OCI-M2 (cell line): Measurements from ENCODE around the gene CREB5.

ENCODE experiments used
- DNase-seq: peaks from one replicate; lab custom pipeline; 2025; ENCODE audit not compliant: unreplicated experiment; lab: John Stamatoyannopoulos, UW

The CREB5 gene

GRCh38 chr7:28509251-28510025 lies 97.1 kb downstream of the CREB5 start:
- DNase-seq, result no peak

- DNase-seq, result no peak
Observed at GRCh38 chr7:28510026-28510369, 97.7 kb downstream of the CREB5 start.

DNA sequence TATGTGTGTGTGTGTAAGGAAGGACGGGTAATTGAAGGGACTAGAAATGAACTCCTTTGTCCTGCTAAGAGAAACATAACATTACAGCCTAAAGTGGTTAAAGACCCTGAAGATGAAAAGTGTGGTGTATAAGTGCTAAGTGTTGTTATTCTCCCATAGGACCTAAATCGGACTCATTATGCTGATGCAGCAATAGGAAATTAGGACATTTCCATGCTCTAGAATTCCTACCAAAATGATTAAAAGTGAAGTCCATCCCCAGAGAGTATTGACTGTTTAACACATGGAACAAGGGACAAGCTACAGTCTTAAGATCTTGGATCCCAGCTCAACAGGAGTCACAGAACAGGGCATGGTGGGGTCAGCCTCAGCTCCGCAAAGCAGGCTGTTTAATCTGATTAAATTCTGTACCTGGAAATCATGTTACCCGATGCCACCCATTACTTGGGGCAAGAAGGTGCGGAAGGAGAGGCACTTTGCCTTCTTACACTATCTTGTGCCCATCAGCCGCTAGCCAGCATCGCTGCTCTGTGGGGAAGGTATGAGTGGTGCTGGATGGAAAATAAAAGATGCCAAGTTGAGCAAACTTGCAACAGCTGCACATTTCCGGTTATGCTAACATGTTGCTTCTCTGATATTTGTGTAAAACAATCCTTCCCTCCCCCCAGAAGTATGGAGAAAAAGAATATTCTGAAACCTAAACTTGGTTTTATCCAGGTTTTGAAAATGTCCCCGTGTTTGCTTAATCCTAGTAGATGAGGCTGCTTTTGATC lies 100.5 kb downstream of the CREB5 start:
- DNase-seq, result no peak

- no peak for DNase-seq
Observed at GRCh38 chr7:28516390-28517172, 104.3 kb downstream of the CREB5 start.

DNA sequence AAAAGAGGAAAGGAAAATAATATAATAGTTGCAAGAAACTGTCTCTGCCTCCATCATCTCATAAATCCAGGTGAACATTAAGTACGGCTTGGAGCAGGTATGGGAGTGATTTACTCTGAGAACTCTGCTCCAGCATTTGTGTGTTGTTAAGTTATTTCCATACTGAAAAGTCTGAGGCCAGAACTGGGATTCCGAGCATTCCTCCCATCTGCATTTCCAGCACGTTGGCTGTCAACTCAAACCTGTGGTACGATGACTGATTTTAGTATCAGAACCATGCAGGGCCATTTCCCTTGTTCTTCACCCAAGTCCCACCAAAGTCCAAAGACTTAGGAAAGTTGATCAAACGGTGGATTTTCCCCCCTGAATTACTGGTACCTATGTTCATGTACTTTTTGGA lies 104.9 kb downstream of the CREB5 start:
- no peak for DNase-seq

- DNase-seq, result no peak
Observed at GRCh38 chr7:28517606-28518005, 105.3 kb downstream of the CREB5 start.

DNA sequence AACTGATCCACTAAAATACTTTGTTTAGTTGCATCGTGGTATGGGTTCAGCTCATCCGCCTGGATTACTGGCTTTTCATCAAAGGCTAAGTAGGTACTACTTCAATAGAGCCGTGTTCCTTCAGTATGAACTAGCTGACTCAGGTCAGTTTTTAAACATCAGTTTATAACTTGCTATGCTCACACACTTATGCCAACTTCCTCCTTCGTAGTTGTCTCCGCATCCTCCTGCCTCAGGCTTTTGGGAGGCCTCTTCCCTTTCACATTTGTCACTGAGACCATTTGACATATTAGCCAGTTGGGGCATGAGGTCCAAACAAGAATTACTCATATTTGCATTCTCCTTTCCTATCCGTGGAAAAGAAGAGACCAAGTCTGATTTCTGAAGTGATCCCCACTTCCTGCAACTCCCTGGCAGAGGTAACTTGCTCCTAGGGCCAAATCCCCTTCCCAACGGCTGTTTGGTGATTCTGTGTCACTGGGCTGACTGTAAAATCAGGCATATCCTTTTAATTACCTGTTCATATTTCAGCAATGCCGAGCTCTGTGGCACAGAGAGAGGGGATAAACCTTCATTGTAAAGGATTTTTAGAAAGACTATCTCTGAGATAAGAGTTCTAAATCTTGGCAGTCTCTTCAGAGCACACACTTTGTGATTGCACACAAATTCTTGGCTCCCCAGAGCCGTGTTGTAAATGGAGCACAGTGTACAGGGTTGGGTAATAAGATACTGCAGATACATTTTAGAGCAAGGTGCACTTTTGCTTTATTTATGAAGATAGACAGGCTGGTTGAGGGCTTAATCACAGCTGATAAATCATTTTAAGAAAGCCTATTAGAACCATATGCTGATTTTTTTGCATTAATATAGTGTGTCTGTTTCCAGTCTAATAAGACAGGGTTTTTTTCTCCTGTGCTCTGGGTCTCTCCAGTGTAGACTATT lies 108.0 kb downstream of the CREB5 start:
- no peak for DNase-seq

GRCh38 chr7:28524978-28525377 lies 112.7 kb downstream of the CREB5 start:
- DNase-seq, result no peak

DNA sequence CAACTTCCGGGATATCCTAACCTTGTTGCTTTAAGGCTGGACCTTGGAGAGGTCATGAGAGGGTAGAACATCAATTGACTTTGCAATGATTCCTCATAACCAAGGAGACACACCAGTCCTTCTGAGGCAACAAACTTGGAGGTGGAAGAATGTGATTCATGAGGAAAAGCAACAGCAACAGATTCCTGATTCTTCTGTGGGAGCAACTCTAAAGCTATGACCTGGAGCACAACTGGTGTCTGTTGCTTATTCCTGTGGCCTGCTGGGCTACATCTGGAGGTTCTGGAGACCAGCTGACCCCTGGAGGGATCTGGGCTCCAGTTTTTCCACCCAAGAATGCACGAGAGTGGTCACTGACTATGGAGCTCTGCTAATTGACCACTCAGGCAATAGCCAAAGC lies 116.6 kb downstream of the CREB5 start:
- DNase-seq, result no peak

DNA sequence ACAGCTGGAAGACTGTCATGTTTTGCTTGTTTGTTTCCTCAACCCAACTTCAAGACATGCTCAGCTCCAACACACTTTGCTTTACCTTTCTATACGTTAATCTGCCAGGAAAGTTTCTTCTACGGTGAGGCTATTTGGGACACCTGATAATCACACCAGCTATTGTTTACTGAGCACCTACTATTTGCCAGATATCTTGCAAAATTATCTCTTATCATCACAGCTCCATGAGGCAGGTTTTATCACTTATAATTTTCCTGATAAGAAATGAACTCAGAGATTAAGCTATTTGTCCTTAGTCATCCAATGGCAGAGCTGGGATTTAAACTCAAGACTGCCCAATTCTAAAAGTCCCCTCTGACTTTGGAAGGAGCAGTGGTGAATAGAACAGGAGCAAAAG lies 117.4 kb downstream of the CREB5 start:
- DNase-seq, result no peak

GRCh38 chr7:28530175-28530802 lies 118.0 kb downstream of the CREB5 start:
- DNase-seq, result no peak

DNA sequence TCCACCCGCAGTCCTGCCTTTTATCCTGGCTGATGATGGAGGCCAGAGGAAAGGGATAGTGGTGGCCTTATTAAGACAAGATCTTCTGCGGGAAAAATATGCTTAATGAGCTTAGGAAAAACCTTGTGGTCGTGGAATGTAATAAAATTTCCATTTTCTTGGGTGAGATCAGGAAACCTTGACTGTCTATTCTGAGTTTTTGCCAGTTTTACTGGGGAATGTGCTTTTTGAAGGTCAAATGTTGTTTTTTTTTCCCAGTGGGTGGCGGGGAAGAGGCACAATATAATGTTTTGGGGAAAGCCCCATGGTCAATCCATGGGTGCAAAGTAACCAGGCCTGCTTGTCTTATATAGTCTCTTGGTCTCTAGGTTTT lies 118.5 kb downstream of the CREB5 start:
- no peak for DNase-seq

- no peak for DNase-seq
Observed at GRCh38 chr7:28531291-28531690, 119.0 kb downstream of the CREB5 start.

DNA sequence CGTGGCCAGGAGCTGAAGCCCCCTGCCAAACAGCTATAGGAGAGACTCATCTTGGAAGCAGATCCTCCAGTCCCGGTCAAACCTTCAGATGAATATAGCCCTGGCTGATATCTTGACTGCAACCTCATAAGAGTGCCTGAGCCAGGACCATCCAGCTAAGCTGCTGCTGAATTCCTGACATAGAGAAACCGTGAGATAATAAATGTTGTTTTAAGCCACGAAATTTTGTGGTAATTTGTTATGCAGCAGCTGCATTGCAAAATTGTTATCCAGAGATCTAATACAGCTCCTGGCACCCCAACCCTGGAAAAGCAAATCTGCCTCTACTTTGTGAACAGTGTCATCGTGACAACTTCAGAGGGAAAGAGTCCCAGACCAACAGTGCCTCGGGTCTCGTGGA lies 119.9 kb downstream of the CREB5 start:
- no peak for DNase-seq

DNA sequence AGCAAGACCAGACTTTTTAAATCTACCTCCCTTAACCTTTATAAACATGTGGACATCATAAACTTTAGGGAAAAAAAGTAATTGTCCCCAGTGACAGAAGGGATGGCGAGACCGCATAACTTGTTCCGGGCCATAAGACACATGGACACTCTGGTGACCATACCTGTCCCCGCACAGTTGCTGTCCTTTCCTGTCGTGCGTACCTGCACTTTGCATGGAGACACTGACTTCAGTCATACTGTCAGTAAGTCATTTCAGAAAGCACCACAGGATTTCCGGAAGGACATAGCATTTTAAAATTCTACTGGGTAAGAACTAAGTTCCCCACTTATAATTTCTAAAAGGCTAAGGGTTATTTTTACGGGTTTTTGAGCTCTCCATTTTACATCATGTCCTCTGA lies 120.9 kb downstream of the CREB5 start:
- no peak for DNase-seq

GRCh38 chr7:28533731-28534531 lies 121.6 kb downstream of the CREB5 start:
- DNase-seq, result no peak

- DNase-seq, result no peak
Observed at GRCh38 chr7:28536259-28536658, 123.9 kb downstream of the CREB5 start.

DNA sequence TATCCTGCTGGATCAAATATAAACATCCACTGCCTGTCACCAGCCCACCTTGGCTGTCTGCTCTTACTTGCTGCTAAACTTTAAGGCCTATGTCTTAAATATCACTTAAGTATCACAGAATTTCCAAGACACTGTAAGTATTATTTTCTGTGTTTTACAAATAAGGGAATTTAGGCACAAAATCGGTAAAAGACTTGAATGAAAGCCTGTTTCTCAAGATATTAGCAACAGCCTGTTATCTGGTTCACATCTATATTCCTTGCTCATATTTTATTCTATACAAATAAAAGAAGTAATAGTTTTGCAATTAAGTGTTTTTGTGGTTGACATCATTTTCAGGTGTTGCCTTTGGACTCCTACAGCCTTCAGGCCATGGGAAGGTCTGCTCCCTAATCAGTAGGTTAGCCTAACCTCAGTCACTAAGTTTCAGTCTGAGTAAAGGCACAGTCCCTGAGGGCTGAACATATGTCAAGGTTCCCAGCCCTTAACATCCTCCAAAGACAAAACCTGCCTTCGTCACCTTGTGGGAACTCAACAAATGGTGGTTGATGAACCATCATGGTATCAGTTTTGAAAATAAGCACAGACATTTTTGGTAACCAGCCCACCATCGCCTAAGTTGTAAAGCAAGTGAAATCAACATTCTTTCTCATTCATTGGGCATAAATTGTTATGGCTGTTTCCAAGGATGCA lies 127.1 kb downstream of the CREB5 start:
- no peak for DNase-seq

DNA sequence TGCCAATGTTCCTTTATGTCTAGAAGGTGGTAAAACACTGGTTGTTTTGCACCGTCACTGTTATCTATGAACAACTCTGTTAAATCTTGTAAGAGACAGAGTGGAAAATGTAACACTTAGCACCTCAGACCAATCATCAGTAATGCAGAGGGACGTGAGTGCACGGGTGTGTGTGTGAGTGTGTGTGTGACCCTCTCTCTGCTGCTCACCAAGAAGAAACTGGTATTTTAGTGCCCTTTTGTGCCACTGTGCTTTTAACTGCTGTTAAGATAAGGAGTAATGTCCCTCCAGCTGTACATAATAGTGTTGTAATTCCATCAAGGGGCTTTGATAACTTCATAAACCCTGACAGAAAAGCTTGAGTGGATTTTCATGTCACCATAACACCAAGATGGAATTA lies 130.1 kb downstream of the CREB5 start:
- no peak for DNase-seq
